ENCODE data around the gene DYRK4. TPM values are rescaled to one million over a fixed set of nuclear protein-coding genes. Genes with fewer than 3 reads are reported as not detected.

DYRK4 gene
- total RNA-seq, 1 experiment from 2014 or later: 13.3 TPM

DNA sequence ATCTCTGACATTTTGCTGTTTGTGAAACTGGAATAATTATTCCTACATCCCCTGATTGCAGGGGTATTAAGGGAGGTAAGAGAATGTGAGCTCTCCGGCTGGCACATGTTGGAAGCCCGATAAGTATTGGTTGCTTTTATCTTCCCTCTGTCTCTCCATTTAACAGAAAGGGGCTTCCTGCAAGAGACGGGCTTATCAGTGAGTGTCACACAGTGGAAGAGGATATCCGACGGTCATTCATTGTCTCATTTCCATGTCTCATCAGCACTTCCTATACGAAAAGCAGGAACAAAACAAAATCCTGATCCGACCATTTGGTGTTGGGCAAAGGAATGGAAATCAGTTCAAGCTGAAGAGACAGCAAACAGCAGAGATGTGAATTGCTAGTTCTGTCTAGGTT is 10.7 kb downstream of the DYRK4 start:
- Histone ChIP-seq H3K4me3 (ENCODE audit: low read depth in 2 of 2, low read length in 2 of 2) (no peak overlapping the region), H3K36me3 (ENCODE audit: control insufficient read depth, insufficient read depth, low read length) (no peaks in the 10 kb centered on the region), H3K9me3 (ENCODE audit: control insufficient read depth, insufficient read depth, low read depth, low read length) (no peaks in the 10 kb centered on the region), H3K27ac (ENCODE audit: low read length) (no peak overlapping the region), H3K27me3 (ENCODE audit: control insufficient read depth, insufficient read depth, low read length) (no peaks in the 10 kb centered on the region), H3K4me1 (ENCODE audit: control insufficient read depth, insufficient read depth, low read length) (no peaks in the 10 kb centered on the region)
- intact Hi-C loops (cut with micrococcal nuclease; ENCODE audit: unreplicated experiment): no loop called here
- BruUV-seq (replicated peaks): no TSS peak
- no peak for DNase-seq (ENCODE audit: low read depth, low spot score)
- in situ Hi-C loops (cut with HindIII; ENCODE audit: low pct_unique_long_range_greater_than_20kb, low sequenced_read_pairs): no loop called here
- no peak for ATAC-seq
- ChIA-PET POLR2A (no interaction called here), CTCF (no interaction called here)
- TF ChIP-seq SIN3A (IDR thresholded peaks at IDR 0.05; ENCODE audit: borderline replicate concordance, insufficient read depth, low read depth, low read length) (no peak), TCF7L2 (IDR thresholded peaks at IDR 0.05; ENCODE audit: low read depth, low read length) (no peak), POLR2AphosphoS5 (IDR thresholded peaks at IDR 0.05; ENCODE audit: low read depth, low read length) (no peak)
- TF ChIP-seq, protein P1, sequence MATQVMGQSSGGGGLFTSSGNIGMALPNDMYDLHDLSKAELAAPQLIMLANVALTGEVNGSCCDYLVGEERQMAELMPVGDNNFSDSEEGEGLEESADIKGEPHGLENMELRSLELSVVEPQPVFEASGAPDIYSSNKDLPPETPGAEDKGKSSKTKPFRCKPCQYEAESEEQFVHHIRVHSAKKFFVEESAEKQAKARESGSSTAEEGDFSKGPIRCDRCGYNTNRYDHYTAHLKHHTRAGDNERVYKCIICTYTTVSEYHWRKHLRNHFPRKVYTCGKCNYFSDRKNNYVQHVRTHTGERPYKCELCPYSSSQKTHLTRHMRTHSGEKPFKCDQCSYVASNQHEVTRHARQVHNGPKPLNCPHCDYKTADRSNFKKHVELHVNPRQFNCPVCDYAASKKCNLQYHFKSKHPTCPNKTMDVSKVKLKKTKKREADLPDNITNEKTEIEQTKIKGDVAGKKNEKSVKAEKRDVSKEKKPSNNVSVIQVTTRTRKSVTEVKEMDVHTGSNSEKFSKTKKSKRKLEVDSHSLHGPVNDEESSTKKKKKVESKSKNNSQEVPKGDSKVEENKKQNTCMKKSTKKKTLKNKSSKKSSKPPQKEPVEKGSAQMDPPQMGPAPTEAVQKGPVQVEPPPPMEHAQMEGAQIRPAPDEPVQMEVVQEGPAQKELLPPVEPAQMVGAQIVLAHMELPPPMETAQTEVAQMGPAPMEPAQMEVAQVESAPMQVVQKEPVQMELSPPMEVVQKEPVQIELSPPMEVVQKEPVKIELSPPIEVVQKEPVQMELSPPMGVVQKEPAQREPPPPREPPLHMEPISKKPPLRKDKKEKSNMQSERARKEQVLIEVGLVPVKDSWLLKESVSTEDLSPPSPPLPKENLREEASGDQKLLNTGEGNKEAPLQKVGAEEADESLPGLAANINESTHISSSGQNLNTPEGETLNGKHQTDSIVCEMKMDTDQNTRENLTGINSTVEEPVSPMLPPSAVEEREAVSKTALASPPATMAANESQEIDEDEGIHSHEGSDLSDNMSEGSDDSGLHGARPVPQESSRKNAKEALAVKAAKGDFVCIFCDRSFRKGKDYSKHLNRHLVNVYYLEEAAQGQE (IDR thresholded peaks at IDR 0.05; ENCODE audit: insufficient read depth in 1 of 2, low read depth in 2 of 2, low read length in 1 of 2): no peak
- TF ChIP-seq, protein P2, sequence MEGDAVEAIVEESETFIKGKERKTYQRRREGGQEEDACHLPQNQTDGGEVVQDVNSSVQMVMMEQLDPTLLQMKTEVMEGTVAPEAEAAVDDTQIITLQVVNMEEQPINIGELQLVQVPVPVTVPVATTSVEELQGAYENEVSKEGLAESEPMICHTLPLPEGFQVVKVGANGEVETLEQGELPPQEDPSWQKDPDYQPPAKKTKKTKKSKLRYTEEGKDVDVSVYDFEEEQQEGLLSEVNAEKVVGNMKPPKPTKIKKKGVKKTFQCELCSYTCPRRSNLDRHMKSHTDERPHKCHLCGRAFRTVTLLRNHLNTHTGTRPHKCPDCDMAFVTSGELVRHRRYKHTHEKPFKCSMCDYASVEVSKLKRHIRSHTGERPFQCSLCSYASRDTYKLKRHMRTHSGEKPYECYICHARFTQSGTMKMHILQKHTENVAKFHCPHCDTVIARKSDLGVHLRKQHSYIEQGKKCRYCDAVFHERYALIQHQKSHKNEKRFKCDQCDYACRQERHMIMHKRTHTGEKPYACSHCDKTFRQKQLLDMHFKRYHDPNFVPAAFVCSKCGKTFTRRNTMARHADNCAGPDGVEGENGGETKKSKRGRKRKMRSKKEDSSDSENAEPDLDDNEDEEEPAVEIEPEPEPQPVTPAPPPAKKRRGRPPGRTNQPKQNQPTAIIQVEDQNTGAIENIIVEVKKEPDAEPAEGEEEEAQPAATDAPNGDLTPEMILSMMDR (IDR thresholded peaks at IDR 0.05): no peak

- CTCF ChIA-PET: no interaction called here
- DNase-seq (ENCODE audit: low read depth, low spot score) (peak; percentile 4), ATAC-seq (no peak)
- intact Hi-C loops (cut with micrococcal nuclease; ENCODE audit: unreplicated experiment) (no loop called here), in situ Hi-C loops (cut with HindIII; ENCODE audit: low pct_unique_long_range_greater_than_20kb, low sequenced_read_pairs) (no loop called here)
- H3K27me3 ChIP-seq (ENCODE audit: control insufficient read depth, insufficient read depth, low read length): no peaks in the 10 kb centered on the region
- no peak overlapping the region for H3K27ac ChIP-seq (ENCODE audit: low read length)
- H3K9me3 ChIP-seq (ENCODE audit: control insufficient read depth, insufficient read depth, low read depth, low read length): no peaks in the 10 kb centered on the region
- no peaks in the 10 kb centered on the region for H3K36me3 ChIP-seq (ENCODE audit: control insufficient read depth, insufficient read depth, low read length)
- BruUV-seq (replicated peaks): no TSS peak
- no peaks in the 10 kb centered on the region for H3K4me1 ChIP-seq (ENCODE audit: control insufficient read depth, insufficient read depth, low read length)
- H3K4me3 ChIP-seq (ENCODE audit: low read depth in 2 of 2, low read length in 2 of 2): no peak overlapping the region
- POLR2A ChIA-PET: no interaction called here
- TF ChIP-seq, protein P2 (IDR thresholded peaks at IDR 0.05): peak; percentile 37; the same call in 1 of the 2 replicates
- TF ChIP-seq POLR2AphosphoS5 (IDR thresholded peaks at IDR 0.05; ENCODE audit: low read depth, low read length): no peak
Measured at GRCh38 chr12:4579305-4580102, 17.5 kb downstream of the DYRK4 start.

All from Panc1 (cell line).